Activated T-helper 1 cell treated with anti-CD3 and anti-CD28 coated beads, Interleukin-12 subunit alpha, Interleukin-12 subunit beta, Interleukin-2, Interleukin-4 antibody, amounts not matched to agents 30 ng/mL and 10 ng/mL and 1 ng/mL, durations not matched to agents 14 hours and 24 hours and 36 hours (primary cell): ENCODE measurements around the gene PA2G4. TPM values are rescaled to one million over a fixed set of nuclear protein-coding genes. Genes with fewer than 3 reads are reported as not detected.
"Not testable (repeated sequence)": the region's sequence is repeated elsewhere in the genome, so short reads cannot be mapped to it uniquely, and the experiment has no call there.

Experiments
- DNase-seq: peaks from one replicate; pipeline ENCODE4 v3.0.0; 2021; ENCODE audit warnings: low spot score
- H3K27ac Mint-ChIP-seq: one replicate; pipeline ENCODE4 v1.8.0; 2021; ENCODE audit warnings: mild to moderate bottlenecking, mixed read lengths
- H3K27me3 Mint-ChIP-seq: one replicate; pipeline ENCODE4 v1.8.0; 2022; ENCODE audit warnings: mild to moderate bottlenecking, moderate library complexity, mixed read lengths; ENCODE audit not compliant: insufficient read depth
- H3K36me3 Mint-ChIP-seq: one replicate; pipeline ENCODE4 v1.8.0; 2021; ENCODE audit warnings: low read depth, mixed read lengths
- H3K4me1 Mint-ChIP-seq: one replicate; pipeline ENCODE4 v1.8.0; 2021; ENCODE audit warnings: low read depth, mixed read lengths
- H3K4me3 Mint-ChIP-seq: one replicate; pipeline ENCODE4 v1.8.0; 2021; ENCODE audit warnings: mild to moderate bottlenecking, moderate library complexity, mixed read lengths
- H3K9me3 Mint-ChIP-seq: one replicate; pipeline ENCODE4 v1.8.0; 2021; ENCODE audit warnings: mixed read lengths
- intact Hi-C: fragments of 100-400 bp; cut with micrococcal nuclease; formaldehyde crosslinking; loops from one replicate; pipeline ENCODE4 v1.15.1; 2024
- total RNA-seq: library from RNA; stranded (reverse); gene quantifications from 2 replicates; pipeline ENCODE4 v1.2.3, GENCODE V29; 2022

The PA2G4 gene
- total RNA-seq, 1 donor from 2014 or later, result 419 TPM

DNA sequence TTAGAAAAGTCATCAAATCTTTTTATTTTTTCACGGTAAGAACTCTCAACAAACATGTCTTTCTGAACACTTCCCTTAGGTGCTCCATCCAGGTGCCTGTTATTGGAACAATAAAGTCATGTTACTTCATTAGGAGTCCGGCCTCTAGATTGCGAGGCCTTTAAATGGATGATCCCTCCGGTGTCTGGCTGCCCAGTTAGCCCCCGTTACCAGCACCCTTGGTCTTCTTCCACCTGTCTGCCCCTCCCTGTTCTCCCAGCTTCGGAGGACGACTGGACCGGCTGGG is 593 bp upstream of the PA2G4 start:
- Mint-ChIP-seq H3K27ac (peak overlapping the region; percentile 89), H3K9me3 (no peaks in the 10 kb centered on the region), H3K36me3 (peaks cover 35% of the 10 kb centered on the region), H3K4me3 (peak overlapping the region; percentile 98), H3K27me3 (no peaks in the 10 kb centered on the region), H3K4me1 (peaks cover 49% of the 10 kb centered on the region)
- intact Hi-C loops, result loop anchor here (1.0 kb wide), 14 partner anchors 13 to 585 kb away; partner anchors contain the start of genes DNAJC14, MYL6B, PTGES3 and RPL41
- no peak for DNase-seq

DNA sequence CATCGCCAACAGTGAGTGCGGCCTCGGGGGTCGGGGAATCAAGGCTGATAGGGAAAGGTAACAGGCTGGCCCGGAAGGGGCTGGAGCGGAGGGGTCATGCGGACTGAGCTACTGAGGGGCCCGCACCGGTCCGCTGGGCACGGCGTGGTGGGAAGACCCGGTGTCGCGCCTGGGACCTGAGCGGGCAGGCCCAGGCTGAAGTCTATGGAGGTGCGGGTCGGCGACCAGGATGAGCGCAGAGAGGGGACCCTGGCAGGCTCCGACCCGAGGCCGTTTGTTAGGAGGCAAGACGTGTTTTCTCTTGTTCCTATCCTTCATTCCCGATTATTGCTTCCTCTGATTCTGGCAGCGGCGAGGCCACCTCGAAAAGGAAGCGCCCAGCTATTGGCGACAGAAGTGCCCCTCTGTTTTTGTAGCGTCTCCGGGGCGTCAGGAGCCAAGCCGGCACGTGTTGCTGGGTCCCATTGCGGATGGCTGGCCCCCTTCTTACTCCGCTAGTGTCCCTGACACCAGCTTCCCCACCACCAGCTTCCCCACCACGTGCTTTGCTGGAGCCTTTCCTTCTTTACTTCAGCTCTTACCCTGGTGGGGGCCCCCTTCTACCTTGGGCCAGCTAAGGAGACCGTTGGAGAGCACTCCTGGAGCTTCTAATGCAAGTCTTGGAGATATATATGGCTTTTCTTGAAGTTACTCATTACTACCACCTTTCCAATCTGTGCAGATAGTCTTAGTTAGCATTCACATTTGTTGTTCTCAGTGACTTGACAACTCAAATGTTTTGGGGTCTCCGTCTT is 653 bp downstream of the PA2G4 start:
- peaks cover 49% of the 10 kb centered on the region for H3K4me1 Mint-ChIP-seq
- peak; percentile 16 for DNase-seq
- peak overlapping the region; percentile 98 for H3K4me3 Mint-ChIP-seq
- intact Hi-C loops, result loop anchor here (1.0 kb wide), 14 partner anchors 11 to 583 kb away; partner anchors contain the start of genes DNAJC14, MYL6B, PTGES3 and RPL41
- no peaks in the 10 kb centered on the region for H3K27me3 Mint-ChIP-seq
- H3K27ac Mint-ChIP-seq, result peak overlapping the region; percentile 89
- H3K36me3 Mint-ChIP-seq, result peaks cover 44% of the 10 kb centered on the region
- H3K9me3 Mint-ChIP-seq, result no peaks in the 10 kb centered on the region

DNA sequence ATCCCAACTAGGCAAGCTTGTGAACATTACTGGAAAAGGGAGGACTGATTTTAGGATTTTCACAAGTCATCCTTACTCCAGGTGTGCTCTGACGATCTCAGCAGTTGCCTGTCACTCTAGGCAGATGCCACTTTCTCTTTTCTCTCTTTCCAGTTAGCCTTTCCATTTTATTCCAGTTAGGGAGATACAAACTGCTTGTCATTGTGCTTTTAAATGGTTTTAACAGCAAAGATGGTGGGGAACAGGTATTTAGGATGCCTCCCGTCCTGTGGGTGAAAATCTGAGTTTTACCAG is 1.2 kb downstream of the PA2G4 start:
- Mint-ChIP-seq H3K36me3 (peaks cover 49% of the 10 kb centered on the region), H3K27ac (peak overlapping the region; percentile 89), H3K4me1 (peaks cover 49% of the 10 kb centered on the region), H3K27me3 (no peaks in the 10 kb centered on the region), H3K4me3 (peak overlapping the region; percentile 98), H3K9me3 (no peaks in the 10 kb centered on the region)
- no peak for DNase-seq
- intact Hi-C loops, result no loop called here

DNA sequence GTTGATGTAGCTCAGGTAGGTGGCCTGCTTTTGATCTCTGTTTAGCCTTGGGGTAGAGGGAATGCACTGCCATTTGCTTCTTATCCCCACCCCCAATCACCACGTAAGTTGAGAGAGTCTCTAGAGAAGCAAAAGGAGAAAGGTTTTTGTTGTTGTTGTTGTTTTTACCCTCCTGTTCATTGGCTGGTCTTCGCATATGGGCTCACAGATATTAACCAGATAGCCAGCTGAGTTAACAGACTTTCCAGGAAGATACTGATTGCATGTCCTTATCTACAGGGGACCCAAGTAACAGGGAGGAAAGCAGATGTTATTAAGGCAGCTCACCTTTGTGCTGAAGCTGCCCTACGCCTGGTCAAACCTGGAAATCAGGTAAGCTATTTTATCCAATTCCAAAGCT is 2.9 kb downstream of the PA2G4 start:
- H3K4me1 Mint-ChIP-seq, result peaks cover 39% of the 10 kb centered on the region
- H3K9me3 Mint-ChIP-seq, result no peaks in the 10 kb centered on the region
- H3K36me3 Mint-ChIP-seq, result peaks cover 62% of the 10 kb centered on the region
- peak overlapping the region; percentile 68 for H3K27ac Mint-ChIP-seq
- H3K4me3 Mint-ChIP-seq, result peak overlapping the region; percentile 74
- no peak for DNase-seq
- intact Hi-C loops, result no loop called here
- no peaks in the 10 kb centered on the region for H3K27me3 Mint-ChIP-seq

DNA sequence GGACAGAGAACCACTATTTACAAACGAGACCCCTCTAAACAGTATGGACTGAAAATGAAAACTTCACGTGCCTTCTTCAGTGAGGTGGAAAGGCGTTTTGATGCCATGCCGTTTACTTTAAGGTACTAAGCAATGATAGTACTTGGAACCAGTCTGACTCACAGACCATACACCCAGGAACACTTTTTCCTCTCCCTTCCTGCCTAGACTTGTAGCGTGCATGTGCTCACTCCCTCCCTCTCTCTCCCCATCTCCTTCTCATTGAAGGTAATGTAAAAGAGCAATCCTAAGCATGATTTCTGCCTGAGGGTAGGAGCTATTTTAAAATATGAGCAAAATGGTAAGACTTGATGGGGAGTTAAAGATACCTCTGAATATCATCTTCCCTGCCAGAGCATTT is 6.2 kb downstream of the PA2G4 start:
- no peaks in the 10 kb centered on the region for H3K27me3 Mint-ChIP-seq
- H3K36me3 Mint-ChIP-seq, result peaks cover 74% of the 10 kb centered on the region
- peaks cover 21% of the 10 kb centered on the region for H3K4me1 Mint-ChIP-seq
- no peaks in the 10 kb centered on the region for H3K9me3 Mint-ChIP-seq
- intact Hi-C loops, result no loop called here
- H3K4me3 Mint-ChIP-seq, result no peak overlapping the region
- DNase-seq, result no peak
- H3K27ac Mint-ChIP-seq, result no peak overlapping the region

DNA sequence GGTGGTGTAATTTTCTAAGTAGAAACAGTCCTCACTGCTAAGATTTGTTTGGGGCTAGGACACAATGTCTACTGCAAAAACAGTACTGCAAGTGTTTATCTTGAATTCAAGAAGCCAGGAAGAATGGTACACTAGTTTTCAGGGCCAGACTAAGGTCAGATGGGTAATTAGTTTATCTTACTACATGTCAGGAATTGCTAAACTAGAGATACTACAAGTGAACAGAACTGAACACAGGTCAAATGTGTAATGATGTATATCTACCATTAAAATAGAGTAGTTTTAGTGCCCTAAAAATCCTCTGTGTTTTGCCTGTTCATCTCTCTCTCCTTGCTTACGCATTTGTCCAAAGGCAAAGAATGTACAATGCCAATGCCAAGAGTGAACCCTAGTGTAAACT is 9.7 kb downstream of the PA2G4 start:
- intact Hi-C loops, result no loop called here
- Mint-ChIP-seq H3K27me3 (no peaks in the 10 kb centered on the region), H3K9me3 (no peaks in the 10 kb centered on the region), H3K27ac (peak overlapping the region; percentile 41), H3K36me3 (peaks cover 62% of the 10 kb centered on the region), H3K4me3 (peak overlapping the region; percentile 13), H3K4me1 (peaks cover 18% of the 10 kb centered on the region)
- DNase-seq, result no peak

DNA sequence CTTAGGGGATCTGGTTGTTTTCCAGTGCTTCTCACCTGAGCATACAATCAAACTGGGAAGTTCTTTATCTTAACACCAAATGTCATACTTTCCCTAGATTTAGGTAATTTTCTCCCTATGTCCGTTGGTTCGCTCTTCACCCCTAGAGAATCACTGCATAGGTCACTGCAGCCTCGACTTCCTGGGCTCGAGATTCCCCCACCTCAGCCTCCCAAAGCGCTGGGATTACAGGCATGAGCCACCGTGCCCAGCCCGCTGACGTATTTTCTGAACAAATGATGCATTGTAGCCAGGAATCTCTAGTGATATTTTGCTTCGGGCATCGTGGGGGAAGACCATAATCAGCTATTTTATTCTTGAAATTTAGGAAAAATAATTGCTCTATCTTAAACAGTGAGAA is 11.0 kb downstream of the PA2G4 start:
- peak overlapping the region; percentile 99 for H3K27ac Mint-ChIP-seq
- no peaks in the 10 kb centered on the region for H3K27me3 Mint-ChIP-seq
- H3K36me3 Mint-ChIP-seq, result peaks cover 52% of the 10 kb centered on the region
- H3K4me3 Mint-ChIP-seq, result peak overlapping the region; percentile 91
- H3K4me1 Mint-ChIP-seq, result peaks cover 31% of the 10 kb centered on the region
- no peak for DNase-seq
- intact Hi-C loops, result loop anchor here (5.0 kb wide), 6 partner anchors 247 to 1133 kb away; partner anchors contain the start of genes APOF, ATP5F1B, NEMP1 and ORMDL2
- H3K9me3 Mint-ChIP-seq, result no peaks in the 10 kb centered on the region

DNA sequence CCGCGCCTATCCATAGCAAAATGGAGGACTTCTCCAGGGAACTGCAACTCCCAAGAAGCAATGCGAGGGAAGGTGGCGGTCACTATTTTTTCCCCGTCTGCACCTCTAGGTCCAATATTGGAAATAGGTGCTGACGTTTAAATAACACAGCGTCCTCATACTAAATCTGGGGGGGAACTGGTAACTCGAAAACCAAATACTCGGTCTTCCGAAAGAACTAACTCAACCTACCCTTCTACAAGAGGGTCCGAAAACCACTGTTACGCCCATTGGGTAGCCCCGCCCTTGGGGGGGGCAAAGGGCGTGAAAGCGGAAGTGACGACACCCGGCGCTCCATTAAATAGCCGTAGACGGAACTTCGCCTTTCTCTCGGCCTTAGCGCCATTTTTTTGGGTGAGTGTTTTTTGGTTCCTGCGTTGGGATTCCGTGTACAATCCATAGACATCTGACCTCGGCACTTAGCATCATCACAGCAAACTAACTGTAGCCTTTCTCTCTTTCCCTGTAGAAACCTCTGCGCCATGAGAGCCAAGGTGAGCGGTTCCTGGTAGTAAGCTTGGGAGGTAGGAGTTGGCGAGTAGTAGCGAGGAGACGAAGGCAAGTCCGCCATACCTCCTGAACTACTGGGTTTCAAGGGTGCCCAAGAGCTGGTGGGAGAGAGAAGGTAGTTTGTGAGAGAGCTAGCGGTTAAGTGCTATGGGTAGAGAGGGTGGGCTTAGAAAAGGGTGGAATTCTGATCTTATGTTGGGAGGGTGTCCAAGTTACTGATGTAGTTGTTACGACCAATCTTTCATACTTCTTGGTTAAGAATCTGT is 12.1 kb downstream of the PA2G4 start, which contains the start of gene RPL41:
RPL41 (plus strand) TSS at position 367 of the 815 bp plus-strand sequence.
- H3K27ac Mint-ChIP-seq, result peak within 1 kb of the TSS; percentile 99
- no peaks in the 10 kb centered on the region for H3K9me3 Mint-ChIP-seq
- peak; percentile 91 for DNase-seq
- intact Hi-C loops, result loop anchor here (1.0 to 5.0 kb wide), 10 partner anchors 12 to 1134 kb away; partner anchors contain the start of genes APOF, ATP5F1B, NACA and NEMP1
- H3K4me3 Mint-ChIP-seq, result peak within 1 kb of the TSS; percentile 91
- H3K36me3 Mint-ChIP-seq, result peaks cover 46% of the 10 kb centered on the region
- H3K4me1 Mint-ChIP-seq, result peaks cover 31% of the 10 kb centered on the region
- H3K27me3 Mint-ChIP-seq, result no peaks in the 10 kb centered on the region

DNA sequence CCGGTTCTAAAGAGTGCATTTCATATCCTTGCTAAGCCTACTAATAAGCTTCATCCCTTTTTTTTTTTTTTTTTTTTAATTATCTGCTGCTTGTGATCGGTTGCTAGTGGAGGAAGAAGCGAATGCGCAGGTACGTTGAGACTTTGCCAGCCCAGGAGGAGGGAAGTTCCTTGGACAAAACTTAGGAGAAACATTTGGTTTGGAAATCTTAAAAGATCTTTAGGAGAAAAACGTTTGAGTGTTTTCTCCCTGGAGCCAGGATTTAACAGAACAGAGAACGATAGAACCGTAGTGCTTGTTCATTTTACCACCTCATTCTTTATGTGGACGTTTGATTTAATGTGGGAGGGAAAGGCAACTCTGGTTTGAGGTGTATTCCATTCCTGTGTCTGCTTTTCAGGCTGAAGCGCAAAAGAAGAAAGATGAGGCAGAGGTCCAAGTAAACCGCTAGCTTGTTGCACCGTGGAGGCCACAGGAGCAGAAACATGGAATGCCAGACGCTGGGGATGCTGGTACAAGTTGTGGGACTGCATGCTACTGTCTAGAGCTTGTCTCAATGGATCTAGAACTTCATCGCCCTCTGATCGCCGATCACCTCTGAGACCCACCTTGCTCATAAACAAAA is 12.8 kb downstream of the PA2G4 start:
- intact Hi-C loops, result loop anchor here (5.0 kb wide), 6 partner anchors 245 to 1135 kb away; partner anchors contain the start of genes APOF, ATP5F1B, NEMP1 and ORMDL2
- not testable (repeated sequence) for H3K27me3 Mint-ChIP-seq, H3K9me3 Mint-ChIP-seq, DNase-seq
- H3K36me3 Mint-ChIP-seq, result peaks cover 48% of the 10 kb centered on the region
- peak overlapping the region; percentile 99 for H3K27ac Mint-ChIP-seq
- peaks cover 31% of the 10 kb centered on the region for H3K4me1 Mint-ChIP-seq
- H3K4me3 Mint-ChIP-seq, result peak overlapping the region; percentile 91

DNA sequence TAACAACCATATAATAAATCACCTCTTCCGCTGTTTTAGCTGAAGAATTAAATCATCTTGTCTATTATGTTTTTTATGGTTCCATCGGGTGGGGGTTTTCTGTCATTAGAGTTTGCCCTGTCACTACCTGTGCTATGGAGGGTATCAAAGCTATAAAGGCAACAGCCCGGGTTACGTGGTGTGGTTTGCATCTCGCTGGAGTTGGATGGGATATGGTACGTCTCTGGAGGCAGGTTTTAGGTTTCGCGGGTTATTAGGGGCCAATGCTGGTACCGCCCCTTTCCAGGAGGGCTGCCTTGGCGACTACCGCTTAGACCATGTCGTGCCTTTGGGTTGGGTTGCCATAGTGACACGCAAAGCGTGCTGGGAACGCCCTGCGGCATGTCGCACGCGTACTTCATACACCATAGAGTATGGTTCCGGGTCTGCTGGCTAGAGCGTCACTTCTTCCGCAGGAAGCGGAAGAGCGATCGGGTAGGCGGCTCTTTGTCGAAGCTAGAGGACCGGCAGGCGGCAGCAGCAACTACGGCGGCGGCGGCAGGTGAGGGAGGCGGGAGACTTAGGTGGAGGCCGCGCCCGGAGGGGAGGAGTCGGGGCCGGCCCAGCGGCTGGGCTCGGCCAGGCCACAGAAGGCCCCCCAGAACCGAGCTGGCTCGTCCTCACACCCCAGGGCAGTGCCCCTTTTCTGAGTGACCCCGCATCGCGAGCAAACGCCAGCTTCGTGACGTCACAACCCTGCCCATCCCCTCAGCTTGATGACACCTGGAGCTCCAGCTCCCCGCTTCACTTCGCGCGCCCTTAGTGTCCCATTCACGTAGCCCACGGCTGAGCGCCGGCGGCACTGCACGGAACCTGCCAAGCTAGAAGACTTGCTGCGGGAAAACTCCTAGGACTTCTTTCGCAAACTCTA is 13.7 kb downstream of the PA2G4 start, which contains the start of gene ZC3H10:
ZC3H10 (plus strand) TSS at position 489 of the 910 bp plus-strand sequence. CDS start 2,297 bp downstream, outside the sequence.
- H3K4me3 Mint-ChIP-seq, result peak within 1 kb of the TSS; percentile 91
- peaks cover 31% of the 10 kb centered on the region for H3K4me1 Mint-ChIP-seq
- peaks cover 40% of the 10 kb centered on the region for H3K36me3 Mint-ChIP-seq
- intact Hi-C loops, result loop anchor here (1.0 to 5.0 kb wide), 18 partner anchors 8 to 1635 kb away; partner anchors contain the start of genes APOF, ATP5F1B, CDK4 and COQ10A
- peak; percentile 98 for DNase-seq
- no peaks in the 10 kb centered on the region for H3K9me3 Mint-ChIP-seq
- peak within 1 kb of the TSS; percentile 99 for H3K27ac Mint-ChIP-seq
- no peaks in the 10 kb centered on the region for H3K27me3 Mint-ChIP-seq

DNA sequence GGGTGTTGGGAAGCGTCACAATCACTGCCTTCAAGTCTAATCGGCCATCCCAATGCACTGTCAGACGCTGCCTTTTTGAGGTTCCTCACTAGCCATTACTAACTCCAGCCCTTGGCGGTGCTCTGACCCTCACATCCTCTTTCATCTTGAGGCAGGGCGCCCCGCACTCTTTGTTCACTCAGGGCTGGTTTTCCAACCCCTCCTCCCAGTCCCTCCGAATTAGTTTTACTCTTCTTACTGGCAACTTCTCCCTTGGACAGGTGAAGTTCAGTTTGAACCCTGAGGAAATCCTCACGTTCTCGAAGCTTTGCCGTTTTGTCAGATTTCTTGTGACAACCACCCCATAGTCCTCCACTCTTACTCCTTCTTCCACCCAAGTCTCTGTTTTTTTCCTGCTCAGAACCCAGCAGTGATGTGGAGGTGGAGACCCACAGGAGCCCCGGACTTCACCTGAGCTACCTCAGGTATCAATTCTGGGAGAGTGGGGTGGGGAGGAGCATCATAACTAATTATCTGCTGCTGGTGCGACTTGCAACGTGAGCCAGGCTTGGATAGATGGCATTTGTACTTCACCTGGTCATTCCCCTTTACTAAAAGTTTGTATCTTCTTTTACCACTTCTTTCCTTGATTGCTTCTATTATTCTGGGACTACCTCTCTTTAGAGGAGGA is 14.5 kb downstream of the PA2G4 start:
- Mint-ChIP-seq H3K9me3 (no peaks in the 10 kb centered on the region), H3K36me3 (peaks cover 32% of the 10 kb centered on the region), H3K27me3 (no peaks in the 10 kb centered on the region), H3K4me3 (peak overlapping the region; percentile 91), H3K4me1 (peaks cover 34% of the 10 kb centered on the region), H3K27ac (peak overlapping the region; percentile 82)
- intact Hi-C loops, result loop anchor here (1.0 to 5.0 kb wide), 23 partner anchors 7 to 1634 kb away; partner anchors contain the start of genes ANKRD52, APOF, ATP5F1B and CDK4
- no peak for DNase-seq
